ENCODE measurements around the gene CCDC152.

Gene CCDC152

DNA sequence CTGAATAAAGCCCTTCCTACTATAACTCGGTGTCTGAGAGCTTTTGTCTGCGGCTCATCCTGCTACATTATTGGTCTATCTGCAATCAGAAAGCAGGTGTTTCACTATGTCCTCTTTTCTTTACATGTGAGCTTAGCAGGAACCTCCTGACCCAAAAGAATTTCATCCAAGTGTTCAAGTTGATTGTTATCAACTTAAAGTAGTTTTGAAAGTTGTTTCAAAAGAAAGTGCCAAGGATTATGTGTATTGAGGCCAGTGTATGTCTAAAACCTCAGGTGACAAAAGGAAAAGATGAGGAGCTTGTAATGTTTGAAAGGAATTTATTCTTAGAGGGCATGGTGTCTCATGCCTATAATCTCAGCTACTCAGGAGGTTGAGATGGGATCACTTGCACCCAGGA lies 63.1 kb downstream of the CCDC152 start:
- H3K27ac ChIP-seq, result no peak overlapping the region
- TF ChIP-seq, protein P1, sequence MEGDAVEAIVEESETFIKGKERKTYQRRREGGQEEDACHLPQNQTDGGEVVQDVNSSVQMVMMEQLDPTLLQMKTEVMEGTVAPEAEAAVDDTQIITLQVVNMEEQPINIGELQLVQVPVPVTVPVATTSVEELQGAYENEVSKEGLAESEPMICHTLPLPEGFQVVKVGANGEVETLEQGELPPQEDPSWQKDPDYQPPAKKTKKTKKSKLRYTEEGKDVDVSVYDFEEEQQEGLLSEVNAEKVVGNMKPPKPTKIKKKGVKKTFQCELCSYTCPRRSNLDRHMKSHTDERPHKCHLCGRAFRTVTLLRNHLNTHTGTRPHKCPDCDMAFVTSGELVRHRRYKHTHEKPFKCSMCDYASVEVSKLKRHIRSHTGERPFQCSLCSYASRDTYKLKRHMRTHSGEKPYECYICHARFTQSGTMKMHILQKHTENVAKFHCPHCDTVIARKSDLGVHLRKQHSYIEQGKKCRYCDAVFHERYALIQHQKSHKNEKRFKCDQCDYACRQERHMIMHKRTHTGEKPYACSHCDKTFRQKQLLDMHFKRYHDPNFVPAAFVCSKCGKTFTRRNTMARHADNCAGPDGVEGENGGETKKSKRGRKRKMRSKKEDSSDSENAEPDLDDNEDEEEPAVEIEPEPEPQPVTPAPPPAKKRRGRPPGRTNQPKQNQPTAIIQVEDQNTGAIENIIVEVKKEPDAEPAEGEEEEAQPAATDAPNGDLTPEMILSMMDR (conservative IDR thresholded peaks at IDR 0.05), result no peak

DNA sequence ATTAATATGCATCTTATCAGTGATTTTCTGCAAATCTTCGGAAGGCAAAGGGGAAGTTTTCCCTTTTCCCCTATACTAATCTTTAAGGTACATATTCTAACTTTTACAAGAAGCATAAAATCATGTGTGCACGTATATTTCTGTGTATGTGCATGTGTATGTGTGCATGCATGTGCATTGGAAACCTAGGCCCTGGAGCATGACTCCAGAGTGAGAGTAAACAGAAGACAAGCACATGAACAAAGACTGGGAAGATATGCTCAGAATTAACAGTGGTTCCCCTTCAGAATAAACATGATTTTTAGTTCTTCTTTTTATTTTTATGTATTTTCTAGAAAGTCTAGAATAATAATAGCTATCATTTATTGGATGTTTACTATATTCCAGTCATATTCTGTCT lies 65.9 kb downstream of the CCDC152 start:
- TF ChIP-seq, protein P1 (conservative IDR thresholded peaks at IDR 0.05), result no peak
- no peak overlapping the region for H3K27ac ChIP-seq

DNA sequence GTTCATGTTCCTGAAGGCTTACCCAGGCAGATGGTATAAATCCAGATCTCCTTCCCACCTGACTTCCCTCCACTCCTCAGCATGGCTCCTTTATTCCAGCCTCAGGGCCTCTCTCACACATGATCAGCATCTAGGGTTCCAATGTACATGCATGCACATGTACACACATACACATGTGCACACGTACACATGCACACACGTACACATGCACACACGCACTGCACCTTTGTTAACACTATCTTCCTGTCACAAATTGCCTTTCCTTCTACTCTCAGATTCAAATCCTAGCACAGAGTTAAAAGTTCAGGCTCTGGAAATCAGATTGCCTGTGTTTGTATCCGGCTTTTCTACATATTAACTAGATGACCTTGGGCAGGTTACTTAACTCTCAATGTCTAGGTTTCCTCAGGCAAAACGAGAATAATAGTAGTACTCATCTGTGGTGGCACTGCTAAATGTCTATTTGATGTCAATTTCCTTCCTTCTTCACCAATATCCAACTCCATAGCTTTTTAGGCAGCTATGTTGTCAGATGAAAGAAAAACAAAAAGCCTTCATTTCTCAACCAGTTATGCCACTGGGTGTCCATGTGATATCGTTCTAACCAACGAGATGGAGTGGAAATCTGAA lies 67.8 kb downstream of the CCDC152 start:
- H3K27ac ChIP-seq, result no peak overlapping the region
- TF ChIP-seq, protein P1 (conservative IDR thresholded peaks at IDR 0.05), result no peak

DNA sequence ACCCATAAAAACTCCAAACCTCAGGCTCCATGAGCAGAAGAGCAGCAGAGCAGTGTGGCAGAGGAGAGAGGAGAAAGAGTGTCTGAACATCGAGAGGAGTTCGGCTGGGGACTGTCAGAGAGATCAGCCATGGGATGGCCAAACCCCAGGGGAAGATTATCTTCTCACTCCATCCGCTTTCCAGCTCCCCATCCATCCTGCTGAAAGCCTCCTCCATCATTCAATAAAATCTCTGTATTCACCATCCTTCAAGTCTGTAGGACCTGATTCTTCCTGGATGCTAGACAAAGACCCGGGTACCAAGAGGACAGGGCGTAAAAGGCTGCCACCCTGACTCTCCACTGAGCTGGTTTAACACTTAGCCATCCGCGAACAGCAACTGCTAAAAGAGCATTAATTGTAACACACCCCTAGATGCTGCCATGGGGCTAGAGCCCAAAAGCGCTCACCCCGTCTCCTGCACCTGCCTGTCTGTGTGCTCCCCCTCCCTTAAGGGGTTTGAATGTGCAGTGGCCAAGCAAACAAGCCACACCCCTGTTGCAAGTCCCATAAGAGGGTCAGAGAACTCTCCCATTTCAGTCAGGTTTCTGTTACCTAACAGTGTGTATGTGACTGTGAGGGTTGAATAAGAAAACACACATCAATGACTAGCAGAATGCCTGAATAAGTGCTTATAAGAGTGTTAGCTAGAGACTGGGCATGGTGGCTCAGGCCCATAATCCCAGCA lies 69.0 kb downstream of the CCDC152 start:
- H3K27ac ChIP-seq, result no peak overlapping the region
- TF ChIP-seq, protein P1 (conservative IDR thresholded peaks at IDR 0.05), result no peak

DNA sequence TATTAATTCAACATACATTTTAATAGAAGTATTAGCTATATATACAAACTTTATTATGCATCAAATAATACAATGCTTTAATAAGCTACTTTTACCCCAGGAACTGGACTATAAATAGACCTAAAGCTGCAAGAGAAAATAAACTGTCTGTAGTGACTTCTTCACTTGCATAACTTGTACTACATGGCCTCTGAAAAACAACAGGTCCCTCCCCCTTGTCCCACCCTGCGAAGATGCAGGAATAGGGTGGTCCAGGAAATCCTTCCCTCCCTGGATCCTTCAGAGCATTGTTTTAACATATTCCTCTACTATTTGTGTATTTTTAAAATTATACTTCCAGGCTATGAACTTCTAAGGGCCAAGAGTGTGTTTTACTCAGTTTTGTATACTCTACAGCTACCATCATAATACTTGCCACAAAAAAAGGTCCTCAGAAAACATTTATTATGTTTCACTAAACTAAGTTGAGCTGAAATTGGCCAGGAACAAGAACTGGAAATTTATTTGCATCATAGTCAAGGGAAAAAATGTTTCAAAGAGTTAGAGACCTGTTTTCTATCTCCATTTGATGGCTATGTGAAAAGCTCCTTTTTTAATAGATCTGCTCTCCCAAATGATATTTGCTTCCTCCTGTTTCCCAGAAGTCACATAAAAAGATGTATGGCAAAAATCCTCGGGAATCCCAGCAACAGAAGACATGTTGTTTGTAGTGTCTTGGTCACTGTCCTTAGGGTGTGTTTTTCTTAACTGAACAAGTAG lies 70.3 kb downstream of the CCDC152 start:
- no peak overlapping the region for H3K27ac ChIP-seq
- TF ChIP-seq, protein P1 (conservative IDR thresholded peaks at IDR 0.05), result no peak

DNA sequence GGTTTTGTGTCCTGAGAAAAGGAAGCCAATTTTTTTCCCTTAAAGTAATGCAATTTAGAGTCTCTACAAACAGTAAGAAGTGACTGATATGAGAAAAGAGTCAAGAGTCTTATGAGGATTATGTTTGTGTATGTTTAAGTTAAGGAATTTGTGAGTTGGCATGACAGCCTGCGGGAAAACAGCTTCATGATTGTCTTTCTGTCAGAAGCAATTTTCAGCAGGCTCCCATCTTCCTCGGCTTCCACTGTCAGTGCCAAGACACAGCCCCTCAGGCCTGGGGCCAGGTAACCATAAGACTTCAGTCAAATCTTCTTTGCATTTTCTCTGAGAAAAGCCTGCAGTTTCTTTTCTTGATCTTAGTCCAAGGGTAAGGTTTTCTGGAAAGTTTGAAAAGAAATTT lies 72.1 kb downstream of the CCDC152 start:
- TF ChIP-seq, protein P1 (conservative IDR thresholded peaks at IDR 0.05), result no peak
- no peak overlapping the region for H3K27ac ChIP-seq

DNA sequence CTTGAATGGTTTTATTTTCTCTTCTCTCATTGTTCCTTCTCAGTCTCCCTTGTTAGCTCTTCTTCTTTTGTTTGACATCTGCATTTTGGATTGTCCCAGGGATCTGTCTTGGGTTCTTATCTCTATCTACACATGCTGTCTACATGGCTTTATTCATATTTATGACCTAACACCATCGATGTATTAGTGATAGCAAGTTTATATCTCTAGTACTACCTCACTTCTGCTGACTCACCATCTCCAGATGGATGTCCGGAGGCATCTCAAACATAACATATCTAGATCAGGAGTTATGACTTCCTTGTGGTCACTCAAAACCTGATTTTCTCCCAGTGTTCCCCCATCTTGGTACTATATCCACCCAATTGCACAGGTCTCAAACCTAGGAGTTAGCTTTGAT lies 74.3 kb downstream of the CCDC152 start:
- TF ChIP-seq, protein P1 (conservative IDR thresholded peaks at IDR 0.05), result no peak
- no peak overlapping the region for H3K27ac ChIP-seq
